OCI-M2 (cell line): ENCODE results near the gene HBA1.
"Not testable (repeated sequence)": the region's sequence is repeated elsewhere in the genome, so short reads cannot be mapped to it uniquely, and the experiment has no call there.

Experiments
- DNase-seq: peaks from one replicate; lab custom pipeline; 2025; ENCODE audit not compliant: unreplicated experiment; lab: John Stamatoyannopoulos, UW

Gene HBA1

DNA sequence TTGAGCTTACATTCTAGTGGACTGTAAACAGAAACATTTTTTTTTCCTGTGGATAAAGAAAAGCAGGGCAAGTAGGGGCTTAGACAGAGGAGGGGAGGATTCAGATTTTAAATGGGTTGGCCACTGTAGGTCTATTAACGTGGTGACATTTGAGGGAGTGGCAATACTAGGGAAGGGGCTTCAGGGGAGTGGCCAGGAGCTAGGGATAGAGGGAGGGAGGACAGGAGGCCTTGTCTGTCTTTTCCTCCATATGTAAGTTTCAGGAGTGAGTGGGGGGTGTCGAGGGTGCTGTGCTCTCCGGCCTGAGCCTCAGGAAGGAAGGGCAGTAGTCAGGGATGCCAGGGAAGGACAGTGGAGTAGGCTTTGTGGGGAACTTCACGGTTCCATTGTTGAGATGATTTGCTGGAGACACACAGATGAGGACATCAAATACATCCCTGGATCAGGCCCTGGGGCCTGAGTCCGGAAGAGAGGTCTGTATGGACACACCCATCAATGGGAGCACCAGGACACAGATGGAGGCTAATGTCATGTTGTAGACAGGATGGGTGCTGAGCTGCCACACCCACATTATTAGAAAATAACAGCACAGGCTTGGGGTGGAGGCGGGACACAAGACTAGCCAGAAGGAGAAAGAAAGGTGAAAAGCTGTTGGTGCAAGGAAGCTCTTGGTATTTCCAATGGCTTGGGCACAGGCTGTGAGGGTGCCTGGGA lies 17.2 kb upstream of the HBA1 start:
- no peak for DNase-seq

DNA sequence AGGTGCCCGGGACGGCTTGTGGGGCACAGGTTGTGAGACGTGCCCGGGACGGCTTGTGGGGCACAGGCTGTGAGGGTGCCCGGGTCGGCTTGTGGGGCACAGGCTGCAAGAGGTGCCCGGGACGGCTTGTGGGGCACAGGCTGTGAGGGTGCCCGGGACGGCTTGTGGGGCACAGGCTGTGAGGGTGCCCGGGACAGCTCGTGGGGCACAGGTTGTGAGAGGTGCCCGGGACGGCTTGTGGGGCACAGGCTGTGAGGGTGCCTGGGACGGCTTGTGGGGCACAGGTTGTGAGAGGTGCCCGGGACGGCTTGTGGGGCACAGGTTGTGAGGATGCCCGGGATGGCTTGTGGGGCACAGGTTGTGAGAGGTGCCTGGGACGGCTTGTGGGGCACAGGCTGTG lies 16.2 kb upstream of the HBA1 start:
- not testable (repeated sequence) for DNase-seq

DNA sequence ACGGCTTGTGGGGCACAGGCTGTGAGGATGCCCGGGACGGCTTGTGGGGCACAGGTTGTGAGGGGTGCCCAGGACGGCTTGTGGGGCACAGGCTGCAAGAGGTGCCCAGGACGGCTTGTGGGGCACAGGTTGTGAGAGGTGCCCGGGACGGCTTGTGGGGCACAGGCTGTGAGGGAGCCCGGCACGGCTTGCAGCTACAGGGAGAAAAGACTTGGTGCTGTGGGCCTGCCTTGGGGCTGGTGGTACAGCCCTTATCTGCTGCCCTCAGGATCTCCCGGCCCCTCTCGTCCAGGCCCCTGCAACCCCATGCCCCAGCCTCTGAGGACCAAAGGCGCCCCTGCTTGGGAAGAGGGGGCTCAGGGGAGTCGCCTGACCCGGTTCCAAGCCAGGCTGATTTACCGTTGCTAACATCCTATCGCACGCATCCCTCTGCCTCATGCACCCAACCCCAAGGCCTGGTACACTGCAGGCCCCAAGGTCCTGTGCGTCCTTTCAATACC lies 15.7 kb upstream of the HBA1 start:
- no peak for DNase-seq

DNA sequence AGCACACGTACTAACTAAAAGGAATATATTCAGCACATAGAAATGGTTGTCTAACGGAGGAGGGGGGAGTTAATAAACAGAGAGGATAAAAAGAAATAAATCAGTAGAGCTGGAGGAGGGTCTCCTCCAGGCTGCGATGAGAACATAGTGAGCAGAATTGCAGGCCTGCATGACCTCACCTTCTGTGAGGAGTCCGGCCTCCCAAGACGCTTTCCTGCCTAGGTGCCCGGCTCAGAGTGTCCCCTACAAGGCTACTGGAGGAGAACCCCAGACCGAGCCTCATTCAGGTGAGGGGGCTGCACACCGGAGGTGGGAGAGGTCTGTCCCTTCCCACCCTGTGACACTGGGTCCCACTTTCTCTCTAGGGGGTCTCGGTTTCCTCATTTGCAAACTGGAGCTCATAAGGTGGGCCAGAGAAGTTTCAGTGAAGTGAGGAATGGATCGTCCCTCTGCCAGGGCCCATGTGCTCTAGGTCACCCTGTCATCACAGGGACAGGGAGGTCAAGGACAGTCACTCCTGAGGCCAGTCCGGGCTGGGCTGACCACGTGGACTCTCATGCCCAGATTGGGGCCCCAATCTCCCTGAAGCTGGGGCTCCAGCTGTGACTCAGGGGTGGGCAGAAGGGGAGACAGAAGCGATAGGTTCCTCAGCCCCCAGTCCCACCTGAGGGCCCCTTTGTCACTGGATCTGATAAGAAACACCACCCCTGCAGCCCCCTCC lies 14.0 kb upstream of the HBA1 start:
- no peak for DNase-seq

DNA sequence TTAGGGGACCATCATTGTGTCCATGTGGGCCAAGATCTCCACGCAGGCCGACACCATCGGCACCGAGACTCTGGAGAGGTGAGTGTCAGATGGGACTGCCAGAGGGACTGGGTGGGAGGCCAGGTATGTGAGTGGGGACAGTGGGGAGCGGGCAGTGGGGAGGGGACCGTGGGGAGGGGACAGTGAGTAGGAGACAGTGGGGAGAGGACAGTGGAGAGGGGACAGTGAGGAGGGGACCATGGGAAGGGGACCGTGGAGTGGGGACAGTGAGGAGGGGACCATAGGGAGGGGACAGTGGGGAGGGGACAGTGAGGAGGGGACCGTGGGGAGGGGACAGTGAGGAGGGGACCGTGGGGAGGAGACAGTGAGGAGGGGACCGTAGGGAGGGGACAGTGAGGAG lies 13.3 kb upstream of the HBA1 start:
- DNase-seq, result not testable (repeated sequence)

DNA sequence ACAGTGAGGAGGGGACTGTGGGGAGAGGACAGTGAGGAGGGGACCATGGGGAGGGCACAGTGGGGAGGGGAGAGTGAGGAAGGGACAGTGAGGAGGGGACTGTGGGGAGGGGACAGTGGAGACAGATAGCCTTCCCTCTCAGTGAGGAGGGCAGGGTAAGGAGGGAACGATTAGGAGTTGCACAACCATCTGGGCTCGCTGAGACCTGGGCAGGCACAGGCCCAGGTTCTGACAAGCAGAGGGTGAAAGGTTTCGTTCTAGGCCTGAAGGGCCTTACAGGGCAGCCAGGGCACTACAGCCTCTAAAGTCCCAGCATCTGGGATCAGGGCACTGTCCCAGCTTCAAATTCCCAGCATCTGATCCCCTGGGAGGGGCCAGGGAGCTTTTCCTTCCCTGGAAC lies 12.8 kb upstream of the HBA1 start:
- not testable (repeated sequence) for DNase-seq

DNA sequence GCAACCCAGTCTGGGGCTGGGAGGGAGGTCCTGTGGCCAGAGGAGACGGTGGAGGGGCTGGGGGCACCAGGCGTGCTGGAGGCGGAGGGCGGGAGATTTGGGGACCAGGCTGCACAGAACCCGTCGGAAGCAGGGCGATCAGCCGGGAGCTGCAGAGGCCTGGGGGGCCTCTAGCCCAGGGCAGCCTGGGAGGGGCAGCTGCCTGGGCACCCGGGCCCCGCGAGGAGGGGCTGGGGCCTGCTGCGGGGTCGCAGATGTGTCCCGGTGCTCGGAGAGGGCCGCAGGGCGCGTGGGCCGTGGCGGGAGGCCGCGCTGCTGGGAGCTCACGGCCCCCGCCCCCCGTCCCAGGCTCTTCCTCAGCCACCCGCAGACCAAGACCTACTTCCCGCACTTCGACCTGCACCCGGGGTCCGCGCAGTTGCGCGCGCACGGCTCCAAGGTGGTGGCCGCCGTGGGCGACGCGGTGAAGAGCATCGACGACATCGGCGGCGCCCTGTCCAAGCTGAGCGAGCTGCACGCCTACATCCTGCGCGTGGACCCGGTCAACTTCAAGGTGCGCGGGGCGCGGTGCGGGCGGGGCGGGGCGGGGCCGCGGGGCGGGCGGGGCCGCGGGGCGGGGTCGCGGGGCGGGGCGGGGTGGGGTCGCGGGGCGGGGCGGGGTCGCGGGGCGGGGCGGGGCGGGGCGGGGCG lies 12.2 kb upstream of the HBA1 start:
- DNase-seq, result not testable (repeated sequence)

DNA sequence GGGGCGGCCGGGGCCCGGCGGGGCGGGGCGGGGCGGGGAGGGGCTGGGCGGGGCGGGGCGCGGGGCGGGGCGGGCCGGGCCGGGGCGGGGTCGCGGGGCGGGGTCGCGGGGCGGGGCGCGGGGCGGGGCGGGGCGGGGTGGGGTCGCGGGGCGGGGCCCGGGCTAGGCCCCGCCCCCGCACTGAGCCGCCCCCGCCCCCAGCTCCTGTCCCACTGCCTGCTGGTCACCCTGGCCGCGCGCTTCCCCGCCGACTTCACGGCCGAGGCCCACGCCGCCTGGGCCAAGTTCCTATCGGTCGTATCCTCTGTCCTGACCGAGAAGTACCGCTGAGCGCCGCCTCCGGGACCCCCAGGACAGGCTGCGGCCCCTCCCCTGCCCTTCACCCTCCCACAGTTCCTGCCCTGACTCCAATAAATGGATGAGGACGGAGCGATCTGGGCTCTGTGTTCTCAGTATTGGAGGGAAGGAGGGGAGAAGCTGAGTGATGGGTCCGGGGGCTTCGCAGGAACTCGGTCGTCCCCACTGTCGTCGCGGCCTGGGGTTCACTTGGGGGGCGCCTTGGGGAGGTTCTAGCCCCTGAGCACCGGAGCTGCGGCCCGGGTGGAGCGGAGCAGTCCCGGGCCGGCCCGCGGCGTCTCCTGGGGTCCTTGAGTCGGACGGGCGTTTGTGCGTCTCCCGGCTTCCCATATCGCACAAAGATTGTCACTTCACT lies 11.5 kb upstream of the HBA1 start:
- no peak for DNase-seq

DNA sequence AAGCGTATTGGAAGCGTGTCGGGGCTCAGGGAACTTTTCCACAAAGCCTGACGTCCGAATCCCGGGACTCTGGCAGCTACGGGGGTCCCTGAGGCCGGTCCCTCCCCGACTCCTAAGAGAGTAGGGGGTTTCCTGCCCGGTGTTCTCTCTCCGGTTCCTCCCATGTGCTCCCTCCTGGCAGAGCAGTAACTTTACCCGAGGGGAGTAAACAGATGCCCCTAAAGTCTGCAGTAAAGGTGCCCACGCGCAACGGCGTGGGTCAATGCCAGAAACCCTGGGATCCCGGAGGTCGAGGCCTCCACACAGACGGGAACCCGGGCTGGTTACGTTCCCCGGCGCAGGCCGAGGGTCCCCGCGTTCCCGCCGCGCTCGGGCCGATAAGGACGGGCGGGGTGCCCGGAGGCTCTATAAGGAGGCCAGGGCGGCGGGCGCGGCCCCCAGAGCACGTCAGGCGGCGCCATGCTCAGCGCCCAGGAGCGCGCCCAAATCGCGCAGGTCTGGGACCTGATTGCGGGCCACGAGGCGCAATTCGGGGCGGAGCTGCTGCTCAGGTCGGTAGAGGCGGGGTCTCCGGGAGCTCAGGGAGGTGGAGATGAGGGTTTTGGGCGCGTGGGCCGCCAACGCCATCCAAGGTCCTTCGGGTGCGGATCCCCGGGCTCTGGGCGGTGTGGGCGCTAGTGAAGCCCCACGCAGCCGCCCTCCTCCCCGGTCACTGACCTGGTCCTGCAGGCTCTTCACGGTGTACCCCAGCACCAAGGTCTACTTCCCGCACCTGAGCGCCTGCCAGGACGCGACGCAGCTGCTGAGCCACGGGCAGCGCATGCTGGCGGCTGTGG lies 10.7 kb upstream of the HBA1 start, which contains the start of gene HBM:
HBM (plus strand) TSS at position 440 of the 836 bp plus-strand sequence; CDS start at position 460, 20 bp downstream.
- DNase-seq, result no peak

DNA sequence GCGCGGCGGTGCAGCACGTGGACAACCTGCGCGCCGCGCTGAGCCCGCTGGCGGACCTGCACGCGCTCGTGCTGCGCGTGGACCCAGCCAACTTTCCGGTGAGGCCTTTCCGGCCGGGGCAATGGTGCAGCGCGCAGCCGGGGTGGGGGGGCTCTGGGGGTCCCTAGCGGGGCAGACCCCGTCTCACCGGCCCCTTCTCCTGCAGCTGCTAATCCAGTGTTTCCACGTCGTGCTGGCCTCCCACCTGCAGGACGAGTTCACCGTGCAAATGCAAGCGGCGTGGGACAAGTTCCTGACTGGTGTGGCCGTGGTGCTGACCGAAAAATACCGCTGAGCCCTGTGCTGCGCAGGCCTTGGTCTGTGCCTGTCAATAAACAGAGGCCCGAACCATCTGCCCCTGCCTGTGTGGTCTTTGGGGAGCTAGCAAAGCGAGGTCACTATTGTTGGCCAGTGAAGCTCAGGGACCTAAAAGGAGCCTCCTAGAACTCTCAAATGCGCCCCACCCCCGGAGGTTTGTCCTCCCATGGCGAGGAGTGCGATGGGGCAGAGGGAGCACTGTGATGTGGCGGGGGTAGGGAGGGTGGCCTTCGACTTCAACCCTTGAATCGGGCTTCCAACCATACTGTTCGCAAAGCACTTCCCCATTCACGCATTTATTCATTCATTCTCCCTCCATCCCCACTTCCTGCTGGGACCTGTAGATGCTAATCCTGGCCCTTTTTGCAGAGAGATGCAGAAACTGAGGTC lies 9.9 kb upstream of the HBA1 start:
- DNase-seq, result no peak

DNA sequence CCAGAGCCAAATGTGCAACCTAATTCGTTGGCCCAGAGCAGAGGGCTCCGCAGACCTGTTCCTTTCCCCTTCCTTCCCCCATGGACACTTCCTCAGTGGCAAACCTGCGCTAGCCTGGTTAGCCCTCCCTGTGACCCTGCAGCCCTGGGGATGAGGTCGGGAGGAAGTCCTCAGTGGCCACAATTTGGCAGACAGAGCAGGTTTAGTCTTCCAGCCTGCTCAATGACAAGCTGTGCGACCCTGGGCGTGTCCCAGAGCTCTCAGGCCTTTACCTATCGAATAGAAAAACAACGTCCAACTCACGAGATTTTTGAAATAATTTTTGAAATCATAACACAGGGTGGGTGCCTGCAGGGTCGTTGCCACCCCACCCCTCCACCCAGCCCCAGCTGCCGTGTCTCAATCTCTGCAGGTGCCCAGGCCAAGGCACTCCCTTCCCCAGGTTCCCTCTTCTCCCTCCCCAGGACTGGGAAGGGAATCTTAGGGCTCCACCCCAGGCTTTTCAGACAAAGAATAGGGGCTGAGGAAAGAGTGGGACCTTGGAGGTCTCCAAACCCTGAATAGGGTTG lies 9.3 kb upstream of the HBA1 start:
- no peak for DNase-seq

DNA sequence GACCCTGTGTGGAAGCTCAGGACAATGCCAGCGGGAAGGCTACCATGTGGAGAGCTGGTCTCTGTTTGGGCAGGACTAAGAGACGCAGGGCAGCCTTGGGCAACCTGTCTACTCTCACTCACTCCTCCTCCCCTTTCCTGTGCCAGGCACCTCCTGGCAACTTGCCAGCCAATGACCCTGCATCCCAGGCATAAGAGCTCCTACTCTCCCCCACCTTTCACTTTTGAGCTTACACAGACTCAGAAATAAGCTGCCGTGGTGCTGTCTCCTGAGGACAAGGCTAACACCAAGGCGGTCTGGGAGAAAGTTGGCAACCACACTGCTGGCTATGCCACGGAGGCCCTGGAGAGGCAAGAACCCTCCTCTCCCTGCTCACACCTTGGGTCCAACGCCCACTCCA lies 8.1 kb upstream of the HBA1 start:
- DNase-seq, result no peak

DNA sequence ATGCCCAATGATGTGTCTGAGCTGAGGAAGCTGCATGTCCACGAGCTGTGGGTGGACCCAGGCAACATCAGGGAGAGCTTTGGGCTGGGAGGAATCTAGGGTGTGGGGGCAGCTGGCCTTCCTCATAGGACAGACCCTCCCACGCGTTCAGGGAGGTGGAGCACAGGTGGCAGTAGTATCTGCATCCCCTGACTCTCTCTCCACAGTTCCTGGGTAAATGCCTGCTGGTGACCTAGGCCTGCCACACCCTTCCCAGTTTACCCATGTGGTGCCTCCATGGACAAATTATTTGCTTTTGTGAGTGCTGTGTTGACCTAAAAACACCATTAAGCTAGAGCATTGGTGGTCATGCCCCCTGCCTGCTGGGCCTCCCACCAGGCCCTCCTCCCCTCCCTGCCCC lies 7.5 kb upstream of the HBA1 start:
- no peak for DNase-seq

DNA sequence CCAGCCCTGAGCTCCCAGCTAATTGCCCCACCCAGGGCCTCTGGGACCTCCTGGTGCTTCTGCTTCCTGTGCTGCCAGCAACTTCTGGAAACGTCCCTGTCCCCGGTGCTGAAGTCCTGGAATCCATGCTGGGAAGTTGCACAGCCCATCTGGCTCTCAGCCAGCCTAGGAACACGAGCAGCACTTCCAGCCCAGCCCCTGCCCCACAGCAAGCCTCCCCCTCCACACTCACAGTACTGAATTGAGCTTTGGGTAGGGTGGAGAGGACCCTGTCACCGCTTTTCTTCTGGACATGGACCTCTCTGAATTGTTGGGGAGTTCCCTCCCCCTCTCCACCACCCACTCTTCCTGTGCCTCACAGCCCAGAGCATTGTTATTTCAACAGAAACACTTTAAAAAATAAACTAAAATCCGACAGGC lies 6.4 kb upstream of the HBA1 start:
- not testable (repeated sequence) for DNase-seq

DNA sequence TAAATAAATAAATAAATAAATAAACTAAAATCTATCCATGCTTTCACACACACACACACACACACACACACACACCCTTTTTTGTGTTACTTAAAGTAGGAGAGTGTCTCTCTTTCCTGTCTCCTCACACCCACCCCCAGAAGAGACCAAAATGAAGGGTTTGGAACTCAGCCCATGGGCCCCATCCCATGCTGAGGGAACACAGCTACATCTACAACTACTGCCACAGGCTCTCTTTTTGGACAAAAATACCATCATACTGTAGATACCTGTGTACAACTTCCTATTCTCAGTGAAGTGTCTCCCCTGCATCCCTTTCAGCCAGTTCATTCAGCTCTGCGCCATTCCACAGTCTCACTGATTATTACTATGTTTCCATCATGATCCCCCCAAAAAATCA lies 5.7 kb upstream of the HBA1 start:
- DNase-seq, result no peak

DNA sequence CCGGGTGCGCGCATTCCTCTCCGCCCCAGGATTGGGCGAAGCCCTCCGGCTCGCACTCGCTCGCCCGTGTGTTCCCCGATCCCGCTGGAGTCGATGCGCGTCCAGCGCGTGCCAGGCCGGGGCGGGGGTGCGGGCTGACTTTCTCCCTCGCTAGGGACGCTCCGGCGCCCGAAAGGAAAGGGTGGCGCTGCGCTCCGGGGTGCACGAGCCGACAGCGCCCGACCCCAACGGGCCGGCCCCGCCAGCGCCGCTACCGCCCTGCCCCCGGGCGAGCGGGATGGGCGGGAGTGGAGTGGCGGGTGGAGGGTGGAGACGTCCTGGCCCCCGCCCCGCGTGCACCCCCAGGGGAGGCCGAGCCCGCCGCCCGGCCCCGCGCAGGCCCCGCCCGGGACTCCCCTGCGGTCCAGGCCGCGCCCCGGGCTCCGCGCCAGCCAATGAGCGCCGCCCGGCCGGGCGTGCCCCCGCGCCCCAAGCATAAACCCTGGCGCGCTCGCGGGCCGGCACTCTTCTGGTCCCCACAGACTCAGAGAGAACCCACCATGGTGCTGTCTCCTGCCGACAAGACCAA lies 4.0 kb upstream of the HBA1 start, which contains the start of gene HBA2:
HBA2 (plus strand) TSS at position 503 of the 568 bp plus-strand sequence; CDS start at position 540, 37 bp downstream.
- DNase-seq, result not testable (repeated sequence)

DNA sequence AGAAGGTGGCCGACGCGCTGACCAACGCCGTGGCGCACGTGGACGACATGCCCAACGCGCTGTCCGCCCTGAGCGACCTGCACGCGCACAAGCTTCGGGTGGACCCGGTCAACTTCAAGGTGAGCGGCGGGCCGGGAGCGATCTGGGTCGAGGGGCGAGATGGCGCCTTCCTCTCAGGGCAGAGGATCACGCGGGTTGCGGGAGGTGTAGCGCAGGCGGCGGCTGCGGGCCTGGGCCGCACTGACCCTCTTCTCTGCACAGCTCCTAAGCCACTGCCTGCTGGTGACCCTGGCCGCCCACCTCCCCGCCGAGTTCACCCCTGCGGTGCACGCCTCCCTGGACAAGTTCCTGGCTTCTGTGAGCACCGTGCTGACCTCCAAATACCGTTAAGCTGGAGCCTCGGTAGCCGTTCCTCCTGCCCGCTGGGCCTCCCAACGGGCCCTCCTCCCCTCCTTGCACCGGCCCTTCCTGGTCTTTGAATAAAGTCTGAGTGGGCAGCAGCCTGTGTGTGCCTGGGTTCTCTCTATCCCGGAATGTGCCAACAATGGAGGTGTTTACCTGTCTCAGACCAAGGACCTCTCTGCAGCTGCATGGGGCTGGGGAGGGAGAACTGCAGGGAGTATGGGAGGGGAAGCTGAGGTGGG lies 3.1 kb upstream of the HBA1 start:
- DNase-seq, result not testable (repeated sequence)
